Limb (tissue), 2 donors: ENCODE results near the gene EZR.
"Not testable (repeated sequence)": the region's sequence is repeated elsewhere in the genome, so short reads cannot be mapped to it uniquely, and the experiment has no call there.

Source experiments
- DNase-seq, 2 donors: peaks; one replicate each; pipeline ENCODE4 v3.0.0-alpha.2; 2016; ENCODE audit errors: extremely low spot score in 2 of 2

The EZR gene

DNA sequence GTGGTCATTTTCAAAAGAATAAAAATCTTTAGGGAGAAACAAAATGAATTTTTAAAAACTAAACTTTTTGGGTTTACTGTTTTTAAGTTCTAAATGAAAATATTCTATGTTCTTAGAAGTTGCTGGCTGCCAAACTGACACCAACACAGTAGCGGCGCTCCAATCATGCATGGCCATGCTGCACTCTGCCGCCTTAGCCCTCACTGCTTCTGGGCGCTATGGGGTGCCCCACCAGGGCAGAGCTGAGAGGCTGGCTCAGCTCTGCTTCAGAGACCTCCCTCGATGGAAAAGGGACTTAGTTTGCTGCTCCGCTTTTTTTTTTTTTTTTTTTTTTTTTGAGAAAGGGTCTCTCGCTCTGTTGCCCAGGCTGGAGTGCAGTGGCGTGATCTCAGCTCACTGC is 20.9 kb downstream of the EZR start:
- no peak for DNase-seq

DNA sequence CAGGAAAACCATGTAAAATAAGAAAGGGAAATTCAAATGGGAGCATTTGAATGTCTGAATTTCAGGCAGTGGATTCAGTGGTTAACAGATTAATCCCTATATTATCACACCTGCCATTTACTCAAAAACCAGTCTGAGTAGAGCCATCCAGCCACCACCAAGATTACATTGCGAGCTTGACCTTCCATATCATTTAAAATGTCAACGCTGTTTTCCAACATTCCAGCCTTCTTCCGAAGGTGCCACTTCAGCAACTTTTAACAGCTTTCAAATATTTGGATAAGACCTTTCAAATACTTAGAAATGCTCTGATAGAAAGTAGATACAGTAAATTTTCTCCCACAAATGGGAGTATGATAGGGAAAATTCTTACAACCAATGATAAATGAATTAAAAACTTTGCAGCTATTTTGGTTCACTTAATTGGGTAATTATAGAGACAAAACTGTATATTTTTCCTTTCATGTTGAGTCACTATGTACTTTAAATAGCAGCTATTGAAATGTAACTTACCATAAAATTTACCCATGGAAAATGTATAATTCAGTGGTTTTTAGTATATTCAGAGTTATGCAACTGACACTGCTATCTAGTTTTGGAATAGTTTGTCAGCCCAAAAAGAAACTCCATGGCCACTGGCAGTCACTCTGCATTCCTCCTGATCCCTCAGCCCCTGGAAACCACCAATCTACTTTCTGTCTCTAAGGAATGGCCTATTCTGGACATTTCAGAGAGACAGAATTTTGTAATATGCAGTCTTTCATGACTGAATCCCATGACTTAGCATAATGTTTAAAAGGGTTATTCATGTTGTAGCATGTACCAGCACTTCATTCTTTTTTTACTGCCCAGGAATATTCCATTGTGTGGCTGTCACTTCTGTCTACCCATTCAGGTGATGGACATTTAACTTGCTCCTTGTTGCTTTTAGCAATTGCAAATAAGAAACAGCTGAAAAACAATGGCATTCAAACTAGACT is 21.5 kb downstream of the EZR start:
- DNase-seq = no peak

DNA sequence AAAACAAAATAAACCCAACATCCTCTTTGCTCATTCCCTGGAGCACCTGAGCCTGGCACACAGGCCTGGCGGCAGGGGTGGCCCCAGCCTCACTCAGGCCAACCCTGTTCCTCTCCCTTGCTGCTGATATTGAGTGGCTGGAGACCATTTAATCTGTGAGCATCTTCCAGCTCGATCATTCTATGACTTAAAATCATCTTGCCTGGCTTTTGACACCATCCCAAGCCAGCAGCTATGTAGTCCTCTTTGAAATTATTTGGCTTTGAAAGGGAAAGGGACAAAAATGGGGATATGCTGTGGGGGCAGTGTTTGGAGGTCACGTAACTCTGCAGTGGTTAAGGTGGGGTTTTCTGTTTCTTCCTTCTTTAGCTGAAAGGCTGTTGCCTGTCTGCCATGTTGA is 22.8 kb downstream of the EZR start:
- DNase-seq = no peak

DNA sequence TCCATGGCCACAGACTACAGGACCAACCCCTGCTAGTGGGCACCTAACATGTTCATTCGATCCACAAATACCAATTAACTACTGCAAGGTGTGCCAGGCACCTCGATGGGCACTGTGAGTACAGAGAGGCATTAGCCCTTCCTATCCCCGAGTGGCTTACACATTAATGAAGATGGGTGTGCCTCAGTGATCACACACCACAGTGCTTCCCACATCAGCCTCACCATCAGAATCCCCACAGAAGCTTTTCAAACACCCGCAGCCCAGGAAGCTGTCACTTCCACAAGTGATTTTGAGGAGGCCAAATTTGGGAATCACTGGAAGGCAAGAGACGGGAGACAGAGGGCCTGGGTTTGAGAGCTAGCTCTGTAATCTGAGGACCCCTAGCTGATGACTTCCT is 23.7 kb downstream of the EZR start:
- DNase-seq = no peak

DNA sequence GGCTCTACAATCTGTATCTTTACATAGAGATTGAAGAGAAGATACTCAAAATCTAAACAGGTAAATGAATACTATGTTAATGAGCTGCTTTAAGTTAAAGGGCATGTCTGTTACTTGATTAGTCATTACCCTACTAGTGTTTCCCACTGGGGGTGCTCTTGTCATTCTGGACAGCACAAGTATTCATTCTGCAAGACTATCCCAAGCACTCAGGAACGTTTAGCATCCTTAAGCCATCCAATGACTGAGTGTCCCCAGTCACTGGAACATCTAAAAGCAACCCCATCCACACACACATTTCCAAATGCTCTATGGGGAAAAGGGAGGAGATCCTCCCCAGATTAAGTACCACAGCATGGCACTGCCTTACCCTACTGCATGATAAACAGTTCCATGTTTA is 25.7 kb downstream of the EZR start:
- no peak for DNase-seq

DNA sequence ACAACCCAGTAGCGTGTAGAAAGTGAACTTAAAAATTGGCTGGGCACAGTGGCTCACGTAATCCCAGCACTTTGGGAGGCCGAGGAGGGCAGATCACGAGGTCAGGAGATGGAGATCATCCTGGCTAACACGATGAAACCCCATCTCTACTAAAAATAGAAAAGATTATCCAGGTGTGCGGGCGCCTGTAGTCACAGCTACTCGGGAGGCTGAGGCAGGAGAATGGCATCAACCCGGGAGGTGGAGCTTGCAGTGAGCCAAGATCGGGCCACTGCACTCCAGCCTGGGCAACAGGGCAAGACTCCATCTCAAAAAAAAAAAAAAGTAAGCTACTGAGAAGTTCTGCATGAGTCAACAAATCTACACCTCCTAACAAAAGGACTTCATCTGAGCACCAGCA is 26.7 kb downstream of the EZR start:
- DNase-seq = not testable (repeated sequence)

DNA sequence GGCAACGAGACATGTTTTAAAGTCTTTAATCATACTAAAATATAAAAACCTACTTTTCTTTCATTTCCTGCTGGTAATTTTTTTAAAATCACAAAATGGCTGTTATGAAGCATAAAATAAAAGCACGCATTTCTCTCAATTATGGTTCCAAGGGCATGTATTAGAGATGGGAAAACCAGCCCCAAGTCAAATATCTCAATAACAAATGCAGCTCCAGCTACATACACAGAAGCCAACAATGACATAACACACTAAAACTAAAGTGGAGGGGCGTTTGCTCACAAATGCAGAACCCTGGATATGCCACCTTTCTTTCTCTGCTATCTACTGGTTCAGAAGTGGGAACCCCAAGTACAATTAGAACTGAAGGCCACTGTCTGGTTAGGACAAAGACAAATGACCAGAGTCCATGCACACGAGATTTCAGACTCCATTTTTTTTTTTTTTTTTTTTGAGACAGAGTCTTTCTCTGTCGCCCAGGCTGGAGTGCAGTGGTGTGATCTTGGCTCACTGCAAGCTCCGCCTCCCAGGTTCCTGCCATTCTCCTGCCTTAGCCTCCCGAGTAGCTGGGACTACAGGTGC is 27.8 kb downstream of the EZR start:
- no peak for DNase-seq

DNA sequence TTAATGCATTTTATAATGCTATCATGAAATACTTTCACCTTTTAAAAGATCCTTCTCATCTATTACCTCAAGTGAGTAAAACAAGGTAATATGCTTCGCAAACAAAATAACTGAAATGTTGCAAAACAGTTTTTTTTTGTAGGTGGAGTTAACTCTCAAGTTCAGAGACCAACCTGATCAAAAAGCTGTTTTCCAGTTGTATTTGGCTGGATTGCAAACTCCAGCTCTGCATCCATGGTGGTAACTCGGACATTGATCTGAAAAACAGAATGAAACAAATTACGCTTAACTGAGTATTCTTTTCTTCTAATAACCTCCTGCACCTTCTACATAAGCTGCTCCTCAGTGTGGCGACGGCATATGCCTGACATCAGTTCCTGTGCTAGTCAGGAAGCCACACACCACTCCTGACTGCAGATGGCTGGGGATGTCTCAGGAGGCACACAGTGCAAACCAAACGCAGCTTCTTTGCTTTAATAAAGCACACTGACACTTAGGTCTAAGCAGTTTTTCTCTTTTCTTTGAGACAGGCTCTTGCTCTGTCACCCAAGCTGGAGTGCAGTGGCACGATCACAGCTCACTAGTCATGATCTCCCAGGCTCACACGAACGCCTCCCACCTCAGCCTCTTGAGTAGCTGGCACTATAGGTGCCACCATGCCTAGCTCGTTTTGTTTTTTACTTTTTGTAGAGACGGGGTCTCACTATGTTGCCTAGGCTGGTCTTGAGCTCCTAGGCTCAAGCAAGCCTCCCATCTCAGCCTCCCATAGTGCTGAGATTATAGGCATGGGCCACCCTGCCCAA is 29.9 kb downstream of the EZR start:
- DNase-seq = no peak

DNA sequence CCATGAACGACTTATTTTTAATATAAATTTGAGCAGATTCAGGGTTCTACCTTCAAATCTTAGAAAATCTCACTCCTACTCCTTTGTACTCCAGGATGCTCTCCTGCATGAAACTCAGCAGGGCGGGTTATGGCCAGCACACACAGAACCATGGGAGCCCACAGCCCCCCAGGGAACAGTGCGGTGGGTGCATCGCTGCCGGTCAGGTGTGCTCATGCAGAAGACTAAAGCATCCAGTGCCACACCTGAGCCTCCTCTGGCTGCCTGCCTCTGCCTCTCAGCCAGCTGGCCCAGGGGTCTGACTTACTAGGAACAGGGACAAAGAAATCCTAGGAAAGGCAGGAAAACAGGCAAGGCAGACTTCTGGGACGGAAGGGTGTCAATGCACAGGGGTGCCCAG is 31.8 kb downstream of the EZR start:
- no peak for DNase-seq

DNA sequence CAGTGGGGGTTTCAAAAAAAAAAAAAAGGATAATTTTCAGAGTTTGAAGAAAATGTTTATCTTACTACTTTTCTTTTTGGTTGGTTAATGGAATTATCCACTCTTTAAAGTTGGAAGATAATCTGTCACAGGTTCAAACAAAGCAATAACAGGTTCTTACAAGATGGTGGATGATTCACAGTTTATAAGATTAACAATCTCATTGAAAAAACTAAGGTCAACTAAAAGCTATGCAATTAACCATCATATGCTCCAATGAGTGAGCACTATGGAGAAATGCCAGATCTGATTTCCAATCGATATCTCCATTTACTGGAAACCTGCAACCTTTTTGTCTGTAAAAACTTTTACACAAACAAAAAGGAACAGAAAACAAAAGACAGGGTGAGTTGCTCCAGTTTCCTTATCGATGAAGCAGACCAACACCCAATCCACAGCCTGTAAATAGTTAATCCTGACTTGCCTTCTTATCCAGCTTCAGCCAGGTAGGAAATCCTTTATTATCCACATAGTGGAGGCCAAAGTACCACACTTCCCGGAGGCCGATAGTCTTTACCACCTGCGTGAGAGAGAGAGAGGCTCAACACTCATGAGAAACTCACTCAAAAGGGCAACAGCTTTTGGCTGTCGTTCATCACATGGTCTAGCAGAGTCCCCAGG is 32.4 kb downstream of the EZR start:
- DNase-seq = no peak

DNA sequence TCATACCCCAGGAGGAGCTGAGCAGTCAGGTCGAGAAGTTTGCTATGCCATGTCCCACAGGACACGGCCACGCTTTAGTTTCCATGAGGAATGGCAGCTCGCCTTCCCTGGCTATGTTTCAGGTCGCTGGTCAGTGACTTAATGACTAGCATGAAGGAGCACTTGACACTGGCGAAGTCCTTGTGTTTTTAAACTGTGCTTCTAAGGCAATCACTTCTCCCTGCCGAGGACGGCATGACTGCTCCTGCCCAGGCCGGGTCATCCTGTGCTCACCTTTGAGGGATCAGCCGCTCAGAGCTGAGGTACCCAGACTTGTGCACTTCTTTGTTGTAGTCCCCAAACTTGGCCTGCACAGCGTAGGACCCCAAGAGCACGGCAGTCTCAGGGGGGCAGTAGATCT is 34.1 kb downstream of the EZR start:
- no peak for DNase-seq

DNA sequence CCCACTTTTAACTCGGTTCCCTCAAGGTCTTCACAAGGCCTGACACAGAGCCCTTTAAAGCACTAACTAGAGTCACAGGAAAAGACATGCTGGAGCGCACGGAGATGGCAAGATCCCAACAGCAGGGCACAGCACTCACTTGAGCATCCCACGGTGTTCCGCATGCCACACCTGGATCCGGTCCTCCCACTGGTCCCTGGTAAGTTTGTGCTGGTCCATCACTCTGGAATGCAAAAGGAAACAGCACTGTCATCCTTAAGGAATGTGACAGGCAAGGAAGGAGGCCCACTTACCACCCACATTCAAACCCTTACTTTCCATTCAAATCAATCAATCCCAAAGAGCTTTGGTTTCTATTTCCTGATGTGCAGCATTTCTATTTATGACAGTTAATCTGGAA is 34.7 kb downstream of the EZR start:
- DNase-seq = no peak

DNA sequence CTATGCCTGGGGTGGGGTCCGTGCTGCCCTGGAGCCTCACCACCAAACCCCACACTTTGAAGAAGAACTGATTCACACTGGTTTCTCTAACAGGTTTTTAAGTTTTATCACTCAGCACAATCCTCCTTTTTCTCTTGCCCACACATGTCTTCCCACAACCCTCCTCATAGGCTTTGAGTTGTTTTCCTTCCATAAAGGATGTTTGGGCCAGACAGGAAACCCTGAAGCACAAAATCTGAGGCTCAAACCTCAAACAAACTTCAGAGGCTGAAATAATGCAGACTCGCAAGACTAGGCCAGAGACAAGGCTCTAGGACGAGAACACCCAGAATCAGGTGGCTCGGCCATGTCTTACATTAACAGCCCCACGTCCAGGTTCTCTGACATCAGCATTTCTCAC is 35.3 kb downstream of the EZR start:
- DNase-seq = no peak

DNA sequence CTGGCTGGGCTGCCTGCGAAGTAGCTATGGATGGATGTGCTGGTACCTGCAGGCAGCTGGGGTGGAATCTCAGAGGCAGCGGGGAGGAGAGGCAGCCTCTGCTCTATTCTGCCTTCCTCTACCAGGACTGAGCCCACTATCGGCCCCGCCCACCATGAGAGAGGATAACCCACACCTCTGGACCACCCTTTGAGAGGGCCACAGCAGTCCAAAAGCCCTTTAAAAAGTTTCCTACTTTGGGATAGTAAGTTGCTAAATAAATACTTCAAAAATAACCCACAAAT is 36.1 kb downstream of the EZR start:
- no peak for DNase-seq

DNA sequence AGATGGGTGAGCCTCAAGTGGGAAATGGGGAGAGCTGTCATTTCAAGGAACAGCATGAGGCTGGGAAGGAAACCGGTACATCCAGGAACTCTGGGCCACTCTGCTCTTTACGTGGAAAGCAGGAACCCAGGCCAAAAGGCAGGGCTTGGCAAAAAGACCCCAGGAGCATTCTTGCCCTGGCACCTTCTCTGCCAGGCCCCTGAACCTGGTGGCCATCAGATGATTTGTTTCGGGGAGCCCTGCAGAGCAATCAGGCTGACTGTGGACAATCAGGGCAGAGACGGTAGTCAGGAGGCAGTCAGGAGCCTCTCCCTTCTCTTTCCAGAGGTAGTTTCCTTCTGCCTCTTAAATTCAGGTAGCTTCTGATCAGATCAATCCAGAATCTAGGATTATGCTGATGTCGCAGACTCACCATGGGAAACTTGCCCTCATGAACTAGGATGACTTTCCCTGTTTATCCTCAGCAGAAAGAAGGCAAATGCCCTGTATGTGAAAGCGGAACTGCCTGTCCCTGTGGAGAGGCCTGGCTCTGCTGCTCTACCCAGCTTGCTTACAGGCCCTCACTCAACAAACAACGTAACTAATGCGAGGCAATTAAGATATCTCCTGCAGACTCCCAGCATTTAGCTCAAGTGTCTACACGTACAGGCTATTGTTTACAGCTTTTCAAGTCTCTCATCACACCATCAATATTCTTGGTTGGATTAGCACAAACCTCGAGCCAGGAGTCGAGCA is 36.6 kb downstream of the EZR start:
- DNase-seq = no peak

DNA sequence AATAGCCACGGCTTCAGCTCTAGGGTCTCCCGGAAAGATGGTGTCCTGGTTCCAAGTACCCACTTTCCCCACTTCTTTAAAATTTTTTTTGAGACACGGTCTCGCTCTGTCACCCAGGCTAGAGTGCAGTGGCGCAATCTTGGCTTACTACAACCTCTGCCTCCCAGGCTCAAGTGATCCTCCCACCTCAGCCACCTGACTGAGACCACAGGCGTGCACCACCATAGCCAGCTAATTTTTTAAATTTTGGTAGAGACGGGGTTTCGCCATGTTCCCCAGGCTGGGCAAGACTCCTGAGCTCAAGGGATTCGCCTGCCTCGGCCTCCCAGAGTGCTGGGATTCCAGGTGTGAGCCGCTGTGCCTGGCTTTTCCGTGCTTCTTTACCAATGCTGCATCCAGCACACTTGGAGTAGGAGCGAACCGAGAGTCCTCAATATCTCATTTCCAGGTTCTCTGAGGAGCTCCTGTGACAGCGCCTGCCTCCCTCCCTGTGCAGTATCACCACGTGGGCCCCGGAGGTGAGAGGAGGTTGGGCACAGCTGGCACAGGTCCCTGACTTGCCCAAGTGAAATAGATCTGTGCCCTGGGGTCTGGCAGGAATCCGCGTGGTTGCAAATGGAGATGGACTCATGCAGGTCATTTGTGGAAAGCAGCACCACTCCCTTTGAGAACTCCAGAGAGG is 37.3 kb downstream of the EZR start:
- DNase-seq = no peak

DNA sequence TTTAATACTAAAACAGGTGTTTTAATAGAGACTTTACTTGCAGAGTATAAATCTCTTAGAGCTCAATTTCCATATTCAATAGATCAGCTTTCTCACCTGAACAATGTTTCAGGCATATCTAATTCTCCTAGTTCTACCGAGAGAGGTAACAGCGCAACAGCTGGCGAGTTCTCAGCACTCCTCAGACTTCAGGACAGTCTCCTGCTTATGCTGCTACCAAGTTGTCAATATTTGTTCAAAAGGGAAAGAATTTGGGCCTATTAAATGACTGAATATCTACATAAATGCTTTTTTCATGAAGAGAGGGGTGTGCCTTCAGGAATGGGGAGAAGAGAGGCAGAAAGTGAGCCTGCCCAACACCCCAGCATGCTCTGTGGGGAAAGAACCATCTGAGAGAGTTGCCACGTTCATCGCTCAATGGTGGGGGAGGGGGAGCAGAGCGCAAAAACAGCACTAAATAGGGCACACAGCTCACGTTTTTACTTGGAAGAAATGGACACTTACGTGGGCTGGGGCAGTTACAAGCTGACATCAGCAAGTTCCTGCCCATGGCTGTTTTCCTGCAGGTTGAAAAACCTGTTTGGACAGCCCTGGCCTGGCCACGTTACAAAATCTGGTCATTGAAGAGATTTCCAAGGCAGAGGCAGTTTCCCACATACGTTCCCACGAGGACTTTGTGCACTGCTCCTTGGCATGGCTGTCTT is 38.0 kb downstream of the EZR start:
- no peak for DNase-seq

DNA sequence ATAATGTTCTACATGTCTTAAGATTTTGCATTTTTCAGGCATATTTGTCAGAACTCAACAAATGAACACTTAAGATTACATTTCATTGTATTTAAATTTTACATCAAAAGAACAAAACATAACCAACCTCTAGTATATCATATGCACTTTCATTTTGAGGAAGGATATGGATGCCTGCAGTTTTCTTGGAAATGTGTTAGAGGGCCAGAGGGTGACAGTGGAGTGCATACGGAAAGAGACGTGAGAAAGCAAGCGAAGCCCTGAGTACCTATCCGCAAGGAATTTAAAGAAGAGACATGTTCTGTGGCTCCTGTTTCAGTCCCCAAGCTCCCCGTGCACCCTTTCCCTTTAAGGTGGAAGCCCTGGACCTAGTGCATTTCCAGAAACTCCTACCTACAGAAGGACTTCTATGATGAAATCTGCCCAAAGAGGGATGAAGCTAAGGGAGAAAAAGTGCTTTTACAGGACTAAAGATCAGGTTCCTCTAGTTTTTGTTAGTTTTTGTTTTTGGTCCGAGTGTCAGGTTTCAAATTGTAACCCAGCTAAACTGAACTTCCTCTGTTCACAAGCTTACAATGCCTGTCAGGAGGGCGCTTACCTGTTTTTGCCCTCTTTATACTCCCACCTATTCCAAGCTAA is 38.8 kb downstream of the EZR start:
- no peak for DNase-seq

DNA sequence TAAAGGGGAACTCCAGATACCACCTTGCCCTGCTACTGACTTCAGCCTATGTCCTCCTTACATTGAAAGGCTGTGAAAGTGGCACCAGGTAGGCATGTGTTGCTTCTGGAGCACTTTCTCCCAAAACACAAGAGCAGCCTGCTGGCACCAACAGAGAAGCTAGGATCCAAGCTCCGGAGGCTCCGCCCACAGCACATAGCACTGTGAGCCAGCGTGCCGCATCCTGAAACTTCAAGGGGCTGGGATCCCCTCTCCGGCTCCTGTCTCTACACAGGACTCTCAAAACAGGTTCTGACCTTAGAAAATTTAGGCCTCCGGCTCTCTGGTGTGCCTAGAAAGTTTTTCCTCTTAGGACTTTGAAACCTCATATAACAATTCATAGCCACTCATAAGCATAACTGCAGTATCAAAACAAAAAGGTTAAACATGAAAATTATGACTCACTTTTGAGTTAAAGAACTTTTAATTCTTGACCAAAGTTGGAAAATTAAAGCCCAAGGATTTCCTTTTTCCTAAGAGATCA is 41.1 kb downstream of the EZR start:
- DNase-seq = no peak
